ENCODE results near the gene DIS3L2.

Gene DIS3L2

GRCh38 chr2:231931481-231931915, 30.0 kb upstream of the DIS3L2 start:
- H4K20me1 ChIP-seq (ENCODE audit: insufficient read depth, low read length, poor library complexity, severe bottlenecking): no peaks in the 10 kb centered on the region
- H3K4me2 ChIP-seq (ENCODE audit: low read depth, low read length, poor library complexity, severe bottlenecking): no peak overlapping the region
- no peak overlapping the region for H2AFZ ChIP-seq (ENCODE audit: low read length)
- no peak overlapping the region for H3K9ac ChIP-seq (ENCODE audit: low read depth, low read length, poor library complexity, severe bottlenecking)
- H3K79me2 ChIP-seq (ENCODE audit: insufficient read depth, low read length): no peaks in the 10 kb centered on the region
- no peak for TF ChIP-seq CTCF (conservative IDR thresholded peaks at IDR 0.05; ENCODE audit: low read length)
- TF ChIP-seq EZH2phosphoT487 (IDR thresholded peaks at IDR 0.05; ENCODE audit: borderline replicate concordance): no peak
- H3K4me3 ChIP-seq (ENCODE audit: low read length, poor library complexity, severe bottlenecking): no peak overlapping the region
- peaks cover 11% of the 10 kb centered on the region for H3K4me1 ChIP-seq (ENCODE audit: insufficient read depth, low read length, poor library complexity, severe bottlenecking)
- peaks cover 9% of the 10 kb centered on the region for H3K27me3 ChIP-seq (ENCODE audit: insufficient read depth, low read length, poor library complexity, severe bottlenecking)
- H3K9me3 ChIP-seq (ENCODE audit: insufficient read depth, low read depth, low read length): no peaks in the 10 kb centered on the region
- H3F3A ChIP-seq (ENCODE audit: low read depth): no peaks in the 10 kb centered on the region
- H3K9me2 ChIP-seq (replicated peaks; ENCODE audit: low read depth, low read length): no peaks in the 10 kb centered on the region
- no peaks in the 10 kb centered on the region for H3K36me3 ChIP-seq (ENCODE audit: insufficient read depth, low read length)

GRCh38 chr2:231932711-231932970, 28.9 kb upstream of the DIS3L2 start:
- no peak for TF ChIP-seq CTCF (conservative IDR thresholded peaks at IDR 0.05; ENCODE audit: low read length)
- no peak for TF ChIP-seq EZH2phosphoT487 (IDR thresholded peaks at IDR 0.05; ENCODE audit: borderline replicate concordance)
- Histone ChIP-seq H3K36me3 (ENCODE audit: insufficient read depth, low read length) (no peaks in the 10 kb centered on the region), H3F3A (ENCODE audit: low read depth) (no peaks in the 10 kb centered on the region), H3K4me1 (ENCODE audit: insufficient read depth, low read length, poor library complexity, severe bottlenecking) (peaks cover 8% of the 10 kb centered on the region), H3K9me2 (replicated peaks; ENCODE audit: low read depth, low read length) (no peaks in the 10 kb centered on the region), H3K9me3 (ENCODE audit: insufficient read depth, low read depth, low read length) (no peaks in the 10 kb centered on the region), H3K4me2 (ENCODE audit: low read depth, low read length, poor library complexity, severe bottlenecking) (no peak overlapping the region), H3K9ac (ENCODE audit: low read depth, low read length, poor library complexity, severe bottlenecking) (no peak overlapping the region), H2AFZ (ENCODE audit: low read length) (no peak overlapping the region), H3K79me2 (ENCODE audit: insufficient read depth, low read length) (no peaks in the 10 kb centered on the region), H3K4me3 (ENCODE audit: low read length, poor library complexity, severe bottlenecking) (no peak overlapping the region), H4K20me1 (ENCODE audit: insufficient read depth, low read length, poor library complexity, severe bottlenecking) (no peaks in the 10 kb centered on the region), H3K27me3 (ENCODE audit: insufficient read depth, low read length, poor library complexity, severe bottlenecking) (no peaks in the 10 kb centered on the region)

GRCh38 chr2:231932985-231933915, 28.3 kb upstream of the DIS3L2 start:
- no peaks in the 10 kb centered on the region for H3F3A ChIP-seq (ENCODE audit: low read depth)
- no peak overlapping the region for H3K4me2 ChIP-seq (ENCODE audit: low read depth, low read length, poor library complexity, severe bottlenecking)
- H3K9ac ChIP-seq (ENCODE audit: low read depth, low read length, poor library complexity, severe bottlenecking): no peak overlapping the region
- no peaks in the 10 kb centered on the region for H3K9me2 ChIP-seq (replicated peaks; ENCODE audit: low read depth, low read length)
- H3K27me3 ChIP-seq (ENCODE audit: insufficient read depth, low read length, poor library complexity, severe bottlenecking): no peaks in the 10 kb centered on the region
- peaks cover 8% of the 10 kb centered on the region for H3K4me1 ChIP-seq (ENCODE audit: insufficient read depth, low read length, poor library complexity, severe bottlenecking)
- H3K36me3 ChIP-seq (ENCODE audit: insufficient read depth, low read length): no peaks in the 10 kb centered on the region
- no peaks in the 10 kb centered on the region for H3K79me2 ChIP-seq (ENCODE audit: insufficient read depth, low read length)
- no peak overlapping the region for H3K4me3 ChIP-seq (ENCODE audit: low read length, poor library complexity, severe bottlenecking)
- H3K9me3 ChIP-seq (ENCODE audit: insufficient read depth, low read depth, low read length): no peaks in the 10 kb centered on the region
- no peak overlapping the region for H2AFZ ChIP-seq (ENCODE audit: low read length)
- H4K20me1 ChIP-seq (ENCODE audit: insufficient read depth, low read length, poor library complexity, severe bottlenecking): no peaks in the 10 kb centered on the region
- TF ChIP-seq CTCF (conservative IDR thresholded peaks at IDR 0.05; ENCODE audit: low read length): peak; percentile 27; the same call in 1 of the 2 replicates
- no peak for TF ChIP-seq EZH2phosphoT487 (IDR thresholded peaks at IDR 0.05; ENCODE audit: borderline replicate concordance)
